ENCODE data around the gene ZNF681. TPM values are rescaled to one million over a fixed set of nuclear protein-coding genes. Genes with fewer than 3 reads are reported as not detected.
A peak's percentile ranks its signal among the peaks of the same experiment; 100 is the strongest.

The ZNF681 gene
- total RNA-seq, 1 donor from 2014 or later: 3.1 TPM

DNA sequence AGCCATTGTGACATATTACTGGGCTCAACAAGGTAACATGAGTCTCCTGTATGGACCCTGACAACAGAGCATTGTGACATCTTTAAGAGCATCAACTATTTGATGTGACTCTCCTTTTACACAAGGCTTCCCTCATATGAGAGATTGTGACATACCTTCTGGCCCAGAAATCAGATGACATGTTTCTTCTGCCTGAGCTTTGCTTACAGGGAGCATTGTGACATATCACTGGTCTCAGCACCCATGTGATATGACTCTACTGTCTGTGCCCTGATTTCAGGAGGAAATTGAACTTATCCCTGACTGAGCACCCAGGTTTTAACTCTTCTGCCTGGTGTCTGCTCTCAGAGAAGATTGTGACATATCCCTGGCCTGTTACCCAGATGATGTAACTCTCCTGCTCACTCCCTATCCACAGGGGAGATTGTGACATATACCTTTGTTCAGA lies 15.9 kb upstream of the ZNF681 start:
- peak; percentile 29 for DNase-seq (ENCODE audit: low read depth)
- TF ChIP-seq, protein P1, sequence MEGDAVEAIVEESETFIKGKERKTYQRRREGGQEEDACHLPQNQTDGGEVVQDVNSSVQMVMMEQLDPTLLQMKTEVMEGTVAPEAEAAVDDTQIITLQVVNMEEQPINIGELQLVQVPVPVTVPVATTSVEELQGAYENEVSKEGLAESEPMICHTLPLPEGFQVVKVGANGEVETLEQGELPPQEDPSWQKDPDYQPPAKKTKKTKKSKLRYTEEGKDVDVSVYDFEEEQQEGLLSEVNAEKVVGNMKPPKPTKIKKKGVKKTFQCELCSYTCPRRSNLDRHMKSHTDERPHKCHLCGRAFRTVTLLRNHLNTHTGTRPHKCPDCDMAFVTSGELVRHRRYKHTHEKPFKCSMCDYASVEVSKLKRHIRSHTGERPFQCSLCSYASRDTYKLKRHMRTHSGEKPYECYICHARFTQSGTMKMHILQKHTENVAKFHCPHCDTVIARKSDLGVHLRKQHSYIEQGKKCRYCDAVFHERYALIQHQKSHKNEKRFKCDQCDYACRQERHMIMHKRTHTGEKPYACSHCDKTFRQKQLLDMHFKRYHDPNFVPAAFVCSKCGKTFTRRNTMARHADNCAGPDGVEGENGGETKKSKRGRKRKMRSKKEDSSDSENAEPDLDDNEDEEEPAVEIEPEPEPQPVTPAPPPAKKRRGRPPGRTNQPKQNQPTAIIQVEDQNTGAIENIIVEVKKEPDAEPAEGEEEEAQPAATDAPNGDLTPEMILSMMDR (conservative IDR thresholded peaks at IDR 0.05; ENCODE audit: low read depth, low read length): no peak
- H3K4me3 ChIP-seq (ENCODE audit: low read depth, low read length): no peak overlapping the region

DNA sequence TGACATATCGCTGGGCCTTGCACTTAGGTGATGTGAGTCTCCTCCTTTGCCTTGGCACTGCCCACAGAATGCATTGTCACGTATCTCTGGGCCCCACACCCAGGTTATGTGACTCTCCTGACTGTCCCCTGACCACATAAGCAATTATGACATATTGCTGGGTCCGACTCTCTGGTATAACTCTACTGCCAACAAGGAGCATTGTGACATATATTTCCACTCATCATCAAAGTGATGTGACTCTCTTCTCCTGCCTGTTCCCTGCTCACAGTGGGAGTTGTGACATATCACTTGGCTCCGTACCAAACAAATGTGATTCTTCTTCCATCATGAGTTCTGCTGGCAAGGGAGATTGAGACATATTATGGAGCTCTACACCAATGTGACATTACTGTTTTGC lies 15.4 kb upstream of the ZNF681 start:
- TF ChIP-seq, protein P1 (conservative IDR thresholded peaks at IDR 0.05; ENCODE audit: low read depth, low read length): no peak
- H3K4me3 ChIP-seq (ENCODE audit: low read depth, low read length): no peak overlapping the region
- DNase-seq (ENCODE audit: low read depth): no peak

DNA sequence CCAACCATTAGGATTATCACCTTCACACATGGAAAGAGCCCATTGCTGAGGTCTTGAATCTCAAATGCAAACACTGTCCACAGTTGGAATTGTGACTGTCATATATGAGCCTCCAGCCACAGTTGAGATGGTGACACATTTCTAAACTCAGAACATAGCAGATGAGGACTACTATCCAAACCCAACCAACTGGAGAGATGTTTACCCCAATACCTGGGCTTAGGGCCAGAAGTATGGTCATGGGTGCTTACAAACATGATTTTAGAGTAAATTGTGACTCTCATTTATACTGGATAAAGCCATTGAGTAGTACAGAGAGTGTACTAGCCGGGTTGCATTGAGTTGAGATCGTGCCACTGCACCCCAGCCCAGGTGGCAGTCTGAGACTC lies 14.0 kb upstream of the ZNF681 start:
- H3K4me3 ChIP-seq (ENCODE audit: low read depth, low read length): no peak overlapping the region
- TF ChIP-seq, protein P1 (conservative IDR thresholded peaks at IDR 0.05; ENCODE audit: low read depth, low read length): no peak
- DNase-seq (ENCODE audit: low read depth): no peak

DNA sequence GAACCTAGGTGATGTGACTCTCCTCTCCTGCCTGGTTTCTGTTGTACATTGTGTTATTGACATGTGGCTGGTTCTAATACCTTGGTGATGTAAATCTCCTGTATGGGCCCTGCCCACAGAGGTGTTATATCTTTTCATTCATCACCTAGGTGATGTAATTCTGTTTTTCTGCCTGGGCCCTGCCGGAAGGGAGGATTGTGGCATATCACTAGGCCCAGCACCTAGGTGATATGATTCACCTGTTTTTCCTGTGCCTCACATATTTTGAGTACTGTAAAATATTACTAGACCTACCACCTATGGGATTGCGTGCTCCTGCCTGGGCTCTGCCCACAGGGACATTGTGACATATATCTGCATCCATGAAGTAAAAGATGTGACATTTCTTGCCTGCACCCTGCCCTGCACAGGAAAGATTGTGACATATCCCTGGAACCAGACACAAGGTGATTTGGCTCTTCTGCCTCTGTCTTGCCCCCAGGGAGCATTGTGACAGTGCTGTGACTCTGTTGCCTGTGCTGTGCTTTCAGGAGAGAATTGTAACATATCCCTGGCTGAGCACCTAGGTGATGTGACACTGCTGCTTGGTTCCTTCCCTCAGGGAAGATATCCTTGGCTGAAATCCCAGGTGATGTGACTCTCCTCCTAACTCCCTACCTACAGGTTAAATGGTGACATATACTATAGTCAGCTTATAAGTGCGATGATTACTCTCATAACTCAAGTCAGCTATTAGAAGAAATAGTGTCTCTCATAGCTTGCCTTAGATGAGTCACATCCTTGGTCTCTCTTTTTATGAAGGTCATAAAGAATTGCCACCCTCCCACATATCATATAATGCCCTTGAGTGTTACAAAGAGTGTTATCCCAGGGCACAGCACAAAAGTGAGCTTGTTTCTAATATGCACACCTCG lies 13.3 kb upstream of the ZNF681 start:
- DNase-seq (ENCODE audit: low read depth): no peak
- TF ChIP-seq, protein P1 (conservative IDR thresholded peaks at IDR 0.05; ENCODE audit: low read depth, low read length): no peak
- H3K4me3 ChIP-seq (ENCODE audit: low read depth, low read length): no peak overlapping the region

DNA sequence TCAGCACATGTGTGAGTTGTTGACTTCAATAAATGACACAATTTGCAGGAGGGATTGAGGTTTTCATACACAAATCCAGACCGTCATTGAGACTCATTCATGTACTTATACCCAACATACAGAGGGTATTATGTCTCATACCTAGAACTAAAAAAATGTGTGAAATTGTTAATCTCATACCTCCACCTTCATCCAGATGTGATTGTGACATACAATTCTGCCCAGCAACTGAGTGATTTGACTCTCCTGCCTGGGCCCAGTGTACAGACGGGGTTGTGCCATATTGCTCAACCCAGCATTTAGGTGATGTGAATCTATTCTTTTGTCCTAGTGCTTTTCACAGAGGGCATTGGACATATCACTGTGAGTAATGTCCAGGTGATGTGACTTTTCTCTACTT lies 12.6 kb upstream of the ZNF681 start:
- no peak overlapping the region for H3K4me3 ChIP-seq (ENCODE audit: low read depth, low read length)
- no peak for DNase-seq (ENCODE audit: low read depth)
- TF ChIP-seq, protein P1 (conservative IDR thresholded peaks at IDR 0.05; ENCODE audit: low read depth, low read length): no peak

DNA sequence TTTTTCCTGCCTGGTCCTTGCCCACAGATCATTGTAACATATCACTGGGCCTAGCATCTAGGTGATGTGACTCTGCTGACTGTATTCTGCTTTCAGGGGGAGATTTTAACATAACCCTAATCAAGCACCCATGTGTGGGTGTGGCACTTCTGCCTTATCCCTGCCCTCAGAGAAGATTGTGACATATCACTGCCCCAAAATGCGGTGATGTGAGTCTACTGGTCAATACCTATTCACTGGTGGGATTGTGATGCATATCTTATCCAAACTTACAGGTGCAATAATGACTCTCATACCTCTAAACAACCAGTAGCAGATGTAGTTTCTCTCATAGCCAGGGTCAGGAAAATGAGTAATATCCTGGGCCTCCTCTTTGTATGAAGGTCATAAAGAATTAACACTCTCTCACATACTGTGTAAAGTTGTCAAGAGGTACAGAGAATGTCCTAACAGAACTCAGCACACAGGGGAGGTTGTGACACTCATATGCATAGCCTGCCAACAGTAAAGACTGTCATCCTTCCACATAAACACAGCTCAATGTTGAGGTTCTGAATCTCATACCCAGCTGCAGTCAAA lies 12.1 kb upstream of the ZNF681 start:
- TF ChIP-seq, protein P1 (conservative IDR thresholded peaks at IDR 0.05; ENCODE audit: low read depth, low read length): no peak
- no peak for DNase-seq (ENCODE audit: low read depth)

More for the DNA sequence above, 12.1 kb upstream of the ZNF681 start:
- no peak overlapping the region for H3K4me3 ChIP-seq (ENCODE audit: low read depth, low read length)

All from epithelial cell of proximal tubule (primary cell).